KMS-11 (cell line): Measurements from ENCODE around the gene LSM12.
A peak's percentile ranks its signal among the peaks of the same experiment; 100 is the strongest.

ENCODE experiments used
- H2AFZ ChIP-seq: fragments of 200-600 bp; sonication (generic); 2 replicates; pipeline ENCODE4 v1.6.1; 2016; ENCODE audit warnings: antibody characterized with exemption, mixed run types, low read depth
- H3K27ac ChIP-seq: fragments of 200-600 bp; sonication (generic); 2 replicates; pipeline ENCODE4 v1.6.1; 2016; ENCODE audit warnings: mild to moderate bottlenecking, mixed run types
- H3K27me3 ChIP-seq: fragments of 200-600 bp; sonication (generic); 2 replicates; pipeline ENCODE4 v1.6.1; 2017; ENCODE audit warnings: mild to moderate bottlenecking, low read depth, mixed run types, moderate library complexity; ENCODE audit not compliant: insufficient read depth
- H3K36me3 ChIP-seq: fragments of 200-600 bp; sonication (generic); 2 replicates; pipeline ENCODE4 v1.6.1; 2017; ENCODE audit warnings: mild to moderate bottlenecking, mixed run types; ENCODE audit not compliant: insufficient read depth
- H3K4me1 ChIP-seq: fragments of 200-600 bp; sonication (generic); 2 replicates; pipeline ENCODE4 v1.6.1; 2016; ENCODE audit warnings: mild to moderate bottlenecking, low read depth, mixed run types; ENCODE audit not compliant: poor library complexity, severe bottlenecking
- H3K4me2 ChIP-seq: fragments of 200-600 bp; sonication (generic); 2 replicates; pipeline ENCODE4 v1.7.0; 2016; ENCODE audit warnings: mild to moderate bottlenecking, mixed run types
- H3K4me3 ChIP-seq: fragments of 200-600 bp; sonication (generic); IDR thresholded peaks from 2 replicates; pipeline ENCODE4 v1.6.1; 2017; ENCODE audit warnings: low read depth, low read length, mixed read lengths; ENCODE audit not compliant: insufficient read depth
- H3K79me2 ChIP-seq: fragments of 200-600 bp; sonication (generic); 2 replicates; pipeline ENCODE4 v1.6.1; 2016; ENCODE audit warnings: low read depth, mixed run types; ENCODE audit not compliant: insufficient read depth
- H3K9ac ChIP-seq: fragments of 200-600 bp; sonication (generic); 2 replicates; pipeline ENCODE4 v1.6.1; 2016; ENCODE audit warnings: mild to moderate bottlenecking, mixed run types
- H4K20me1 ChIP-seq: fragments of 200-600 bp; sonication (generic); 2 replicates; pipeline ENCODE4 v1.6.1; 2016; ENCODE audit warnings: mild to moderate bottlenecking, mixed run types; ENCODE audit not compliant: insufficient read depth
- CTCF ChIP-seq: fragments of 200-600 bp; sonication (generic); conservative IDR thresholded peaks from 2 replicates; pipeline ENCODE4 v1.6.1; 2017; ENCODE audit warnings: low read depth, mild to moderate bottlenecking, antibody characterized with exemption, low read length, moderate library complexity, mixed read lengths

The LSM12 gene

GRCh38 chr17:44095647-44096496, 29.4 kb upstream of the LSM12 start:
- Histone ChIP-seq H3K27me3 (no peaks in the 10 kb centered on the region), H3K36me3 (peaks cover 6% of the 10 kb centered on the region; the same call in 1 of the 2 replicates), H3K4me2 (peak overlapping the region; percentile 7; the same call in 1 of the 2 replicates), H3K4me1 (peaks cover 48% of the 10 kb centered on the region), H3K9ac (0 out of 2 replicates have a peak overlapping the region, but pooled peaks have one; percentile 2), H3K79me2 (peaks cover 15% of the 10 kb centered on the region; the same call in 1 of the 2 replicates), H2AFZ (no peak overlapping the region), H3K4me3 (no peak overlapping the region), H4K20me1 (no peaks in the 10 kb centered on the region), H3K27ac (peak overlapping the region; percentile 34; the same call in 1 of the 2 replicates)
- no peak for TF ChIP-seq CTCF

- Histone ChIP-seq H3K4me1 (peaks cover 48% of the 10 kb centered on the region), H3K36me3 (peaks cover 8% of the 10 kb centered on the region; the same call in 1 of the 2 replicates), H3K9ac (no peak overlapping the region), H3K4me2 (peak overlapping the region; percentile 7; the same call in 1 of the 2 replicates), H2AFZ (no peak overlapping the region), H3K4me3 (no peak overlapping the region), H3K27ac (0 out of 2 replicates have a peak overlapping the region, but pooled peaks have one; percentile 2), H4K20me1 (no peaks in the 10 kb centered on the region), H3K27me3 (no peaks in the 10 kb centered on the region), H3K79me2 (peaks cover 15% of the 10 kb centered on the region; the same call in 1 of the 2 replicates)
- TF ChIP-seq CTCF, result no peak
Observed at GRCh38 chr17:44095388-44095646, 28.8 kb upstream of the LSM12 start.

GRCh38 chr17:44094701-44095387, 28.4 kb upstream of the LSM12 start:
- H3K4me2 ChIP-seq, result peak overlapping the region; percentile 7; the same call in 1 of the 2 replicates
- H3K4me1 ChIP-seq, result peaks cover 43% of the 10 kb centered on the region
- H3K36me3 ChIP-seq, result peaks cover 8% of the 10 kb centered on the region; the same call in 1 of the 2 replicates
- H3K4me3 ChIP-seq, result no peak overlapping the region
- no peak for TF ChIP-seq CTCF
- H4K20me1 ChIP-seq, result no peaks in the 10 kb centered on the region
- no peak overlapping the region for H2AFZ ChIP-seq
- H3K79me2 ChIP-seq, result peaks cover 15% of the 10 kb centered on the region; the same call in 1 of the 2 replicates
- H3K27me3 ChIP-seq, result no peaks in the 10 kb centered on the region
- H3K27ac ChIP-seq, result 0 out of 2 replicates have a peak overlapping the region, but pooled peaks have one; percentile 2
- no peak overlapping the region for H3K9ac ChIP-seq

DNA sequence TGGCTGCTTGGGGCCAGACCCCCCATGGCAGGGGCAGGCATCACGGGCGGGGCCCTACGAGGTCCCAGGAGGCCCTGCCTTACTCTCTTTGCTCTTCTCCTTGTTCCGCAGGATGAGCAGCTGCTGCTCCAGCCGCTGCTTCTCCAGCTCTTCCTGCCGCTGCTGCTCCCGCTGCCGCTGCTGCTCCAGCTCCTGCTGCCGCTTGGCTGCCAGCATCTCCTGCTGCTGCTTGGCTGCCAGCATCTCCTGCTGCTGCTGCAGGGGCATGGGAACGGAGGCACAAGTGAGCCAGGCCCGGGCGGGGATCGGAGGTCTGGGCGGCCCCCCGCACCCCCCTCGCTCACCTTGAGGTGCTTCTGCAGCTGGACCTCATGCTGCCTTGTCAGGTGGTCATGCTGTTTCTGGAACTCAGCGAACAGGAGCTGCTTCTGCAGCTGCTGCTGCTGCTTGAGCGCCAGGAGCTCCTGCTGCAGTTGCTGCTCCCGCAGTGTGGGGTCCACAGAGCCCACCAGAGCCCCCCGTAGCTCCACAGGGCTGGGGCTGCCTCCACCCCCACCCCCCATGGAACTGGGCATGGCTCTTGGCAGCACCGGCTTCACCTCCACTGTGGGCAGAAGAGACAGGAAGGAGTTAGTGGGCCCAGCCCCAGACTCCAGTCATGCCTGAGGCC, 26.9 kb upstream of the LSM12 start:
- Histone ChIP-seq H3K4me2 (no peak overlapping the region), H3K9ac (no peak overlapping the region), H3K4me3 (no peak overlapping the region), H3K27ac (no peak overlapping the region), H3K4me1 (peaks cover 33% of the 10 kb centered on the region), H2AFZ (no peak overlapping the region), H3K27me3 (no peaks in the 10 kb centered on the region), H4K20me1 (no peaks in the 10 kb centered on the region), H3K36me3 (peaks cover 8% of the 10 kb centered on the region; the same call in 1 of the 2 replicates), H3K79me2 (peaks cover 8% of the 10 kb centered on the region; the same call in 1 of the 2 replicates)
- TF ChIP-seq CTCF, result no peak
